HG03025 (cell line): ENCODE data around the gene CD7.
A peak's percentile ranks its signal among the peaks of the same experiment; 100 is the strongest.

ENCODE experiments used
- ATAC-seq: cut with Tn5 transposase; IDR thresholded peaks from one replicate; pipeline ENCODE4 v1.9.1; 2021; ENCODE audit warnings: mild to moderate bottlenecking, moderate library complexity; ENCODE audit not compliant: unreplicated experiment, low FRiP score

The CD7 gene

DNA sequence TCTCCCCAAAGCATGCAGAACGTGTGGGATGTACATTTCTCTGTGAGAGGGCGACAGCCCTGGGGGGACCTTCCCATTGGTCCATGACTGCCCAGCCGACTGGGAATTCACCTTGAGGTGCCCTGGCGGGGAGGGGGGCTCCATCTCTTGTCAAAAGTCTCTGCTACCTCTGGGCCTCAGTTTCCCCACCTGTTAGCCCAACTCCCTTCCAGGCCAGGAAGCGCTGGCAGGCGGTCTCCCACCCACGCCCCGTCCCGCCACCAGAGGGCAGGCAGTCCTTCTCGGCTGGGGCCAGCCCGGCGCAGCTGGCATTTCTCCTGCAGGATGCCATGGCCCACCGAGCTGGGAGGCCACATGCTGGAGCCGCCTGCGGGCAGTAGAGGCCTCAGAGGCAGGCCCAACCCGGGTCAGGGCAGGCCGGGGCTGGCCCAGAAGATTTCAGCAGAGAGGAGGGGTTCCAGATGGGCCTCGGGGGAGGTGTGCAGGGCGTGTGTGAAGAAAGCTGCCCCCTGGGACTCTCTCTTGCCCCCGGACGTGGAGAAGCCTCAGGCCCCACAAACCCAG is 16.6 kb downstream of the CD7 start:
- no peak for ATAC-seq

DNA sequence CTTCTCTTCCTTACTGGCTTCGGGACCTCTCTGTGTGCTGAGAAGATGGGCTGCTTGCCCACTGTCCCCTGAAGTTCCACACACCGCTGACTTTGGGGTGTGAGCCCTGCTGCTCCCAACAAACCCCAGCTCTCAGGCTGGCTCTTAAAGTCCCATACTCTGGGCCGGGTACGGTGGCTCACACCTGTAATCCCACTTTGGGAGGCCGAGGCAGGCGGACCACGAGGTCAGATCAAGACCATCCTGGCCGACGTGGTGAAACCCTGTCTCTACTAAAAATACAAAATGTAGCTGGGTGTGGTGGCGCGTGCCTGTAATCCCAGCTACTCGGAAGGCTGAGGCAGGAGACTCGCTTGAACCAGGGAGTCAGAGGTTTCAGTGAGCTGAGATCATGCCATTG is 17.2 kb downstream of the CD7 start:
- no peak for ATAC-seq

GRCh38 chr17:82299452-82299851 is 18.0 kb downstream of the CD7 start:
- no peak for ATAC-seq

- ATAC-seq, result no peak
These were observed 18.6 kb downstream of the CD7 start for GRCh38 chr17:82298538-82299421.

GRCh38 chr17:82297714-82298537 is 19.5 kb downstream of the CD7 start:
- ATAC-seq, result no peak

DNA sequence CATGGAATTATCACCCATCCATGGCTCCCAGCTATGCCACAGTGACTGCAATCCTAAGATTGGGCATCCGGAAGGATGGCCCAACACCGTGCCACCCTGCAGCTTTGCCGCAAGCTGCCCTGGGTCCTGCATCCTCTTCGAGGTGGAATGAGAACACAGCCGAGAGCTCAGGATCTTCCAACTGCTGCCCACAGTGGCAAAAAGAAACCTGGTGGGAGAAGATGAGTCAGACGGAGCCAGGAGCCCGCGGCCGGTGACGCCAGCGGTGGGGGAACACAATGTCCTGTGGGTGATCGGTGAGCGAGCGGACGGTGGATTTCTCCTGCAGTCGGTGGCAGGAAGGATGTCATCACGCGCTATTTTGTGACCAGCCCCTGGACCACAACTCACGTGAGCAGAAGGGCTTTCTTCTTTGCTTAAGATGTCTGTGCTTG is 20.1 kb downstream of the CD7 start:
- no peak for ATAC-seq

GRCh38 chr17:82296511-82297279 is 20.7 kb downstream of the CD7 start:
- ATAC-seq, result no peak

- no peak for ATAC-seq
These were observed 22.0 kb downstream of the CD7 start for GRCh38 chr17:82295472-82295814.

- ATAC-seq, result no peak
These were observed 23.2 kb downstream of the CD7 start for GRCh38 chr17:82294064-82294773.

DNA sequence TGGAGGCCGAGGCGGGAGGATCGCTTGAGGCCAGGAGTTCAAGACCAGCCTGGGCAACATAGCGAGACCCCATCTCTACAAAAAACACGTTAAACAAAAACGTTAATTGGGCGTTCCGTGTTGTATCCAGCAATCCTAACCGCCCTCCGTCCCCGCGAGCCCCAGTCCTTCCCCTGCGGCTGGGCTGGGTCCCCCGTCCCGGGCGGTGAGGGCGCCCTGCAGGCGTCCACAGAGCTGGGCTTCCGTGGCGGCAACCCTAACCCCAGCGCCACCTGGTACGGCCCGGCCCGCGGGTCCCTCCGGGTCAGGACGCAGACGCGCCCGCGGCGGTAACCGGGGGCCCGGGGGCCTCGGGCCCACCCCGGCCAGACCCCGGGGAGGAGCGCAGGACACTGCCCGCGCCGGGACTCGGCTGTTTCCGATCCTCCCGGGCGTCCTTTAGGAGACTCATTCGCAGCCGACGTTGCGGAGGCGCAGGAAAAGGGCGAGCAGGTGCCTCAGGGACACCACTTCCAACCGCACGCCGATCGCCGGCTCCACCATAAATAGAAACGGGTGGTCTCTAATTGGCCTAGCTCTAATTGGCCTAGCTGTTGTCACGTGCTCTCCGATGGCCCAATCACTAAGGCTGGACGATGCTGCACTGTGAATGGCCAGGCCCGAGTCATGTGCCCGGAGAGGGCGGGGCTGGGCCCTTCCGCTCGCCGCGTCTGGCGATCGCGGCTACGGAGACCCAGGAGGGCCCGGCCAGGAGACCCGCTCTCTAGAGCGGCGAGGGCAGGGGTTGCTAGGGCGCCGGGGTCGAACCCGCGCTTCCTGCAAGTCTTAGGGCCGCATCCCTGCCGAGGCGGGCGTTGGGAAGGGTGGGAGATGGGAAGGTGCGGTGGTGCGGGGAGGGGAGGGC is 24.9 kb downstream of the CD7 start:
- ATAC-seq, result peak; percentile 96

GRCh38 chr17:82291582-82292250 is 25.7 kb downstream of the CD7 start:
- no peak for ATAC-seq

GRCh38 chr17:82287868-82288801 is 29.3 kb downstream of the CD7 start:
- ATAC-seq, result no peak

DNA sequence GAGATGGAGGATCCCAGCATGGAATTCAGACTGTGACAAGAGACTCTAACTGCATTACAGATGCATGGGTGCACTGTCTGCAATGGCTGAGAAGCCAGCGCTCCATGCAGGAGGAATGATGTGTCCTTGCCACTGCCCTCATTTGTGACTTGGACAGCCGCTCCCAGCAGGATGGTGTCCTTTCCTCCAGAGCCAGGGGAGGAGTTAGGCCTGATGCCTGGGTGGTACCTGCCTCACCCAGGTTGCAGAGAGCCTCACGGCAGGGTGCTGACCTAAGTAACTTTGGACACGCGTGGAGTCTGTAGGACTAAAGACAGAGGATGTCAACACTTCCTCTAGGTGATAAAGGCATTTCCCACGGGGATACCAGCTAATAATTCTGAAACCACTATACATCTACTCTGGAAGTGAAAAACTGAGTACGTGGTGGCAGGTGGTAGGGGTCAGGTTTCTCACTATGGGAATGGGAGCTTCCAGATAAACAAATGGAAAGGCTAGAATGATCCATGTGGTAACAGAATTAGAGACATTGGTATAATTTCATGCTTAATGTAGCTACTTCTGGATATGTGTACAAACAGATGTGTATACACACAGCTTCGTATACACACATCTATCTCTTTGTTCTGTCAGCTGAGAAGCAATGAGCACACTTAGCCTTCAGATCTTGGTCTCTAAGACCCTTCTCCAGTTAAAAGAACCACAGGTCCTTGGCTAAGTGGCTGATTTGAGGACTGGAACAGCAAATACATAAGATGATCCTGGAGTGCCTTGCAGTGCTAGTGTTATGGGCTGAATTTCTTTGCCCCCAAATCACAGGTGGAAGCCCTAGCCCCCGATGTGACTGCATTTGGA is 30.2 kb downstream of the CD7 start:
- no peak for ATAC-seq

DNA sequence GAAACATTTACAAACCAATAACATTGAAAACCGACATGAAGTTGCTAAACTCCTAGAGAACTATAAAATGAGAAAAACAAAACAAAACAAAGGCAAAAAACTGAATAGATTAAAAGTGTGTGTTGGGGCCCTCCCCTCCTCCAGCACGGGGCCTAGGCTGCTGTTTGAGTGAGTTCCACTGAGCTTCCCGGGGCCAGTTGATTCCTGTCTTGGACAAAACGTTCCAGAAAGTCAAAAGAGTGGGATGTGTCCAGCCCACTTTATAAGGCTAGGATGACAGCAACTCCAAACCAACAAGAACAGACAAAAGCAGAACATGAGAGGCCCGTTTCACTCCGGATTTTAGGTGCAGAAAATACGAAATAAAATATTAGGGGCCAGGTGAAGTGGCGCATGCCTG is 32.3 kb downstream of the CD7 start:
- no peak for ATAC-seq

DNA sequence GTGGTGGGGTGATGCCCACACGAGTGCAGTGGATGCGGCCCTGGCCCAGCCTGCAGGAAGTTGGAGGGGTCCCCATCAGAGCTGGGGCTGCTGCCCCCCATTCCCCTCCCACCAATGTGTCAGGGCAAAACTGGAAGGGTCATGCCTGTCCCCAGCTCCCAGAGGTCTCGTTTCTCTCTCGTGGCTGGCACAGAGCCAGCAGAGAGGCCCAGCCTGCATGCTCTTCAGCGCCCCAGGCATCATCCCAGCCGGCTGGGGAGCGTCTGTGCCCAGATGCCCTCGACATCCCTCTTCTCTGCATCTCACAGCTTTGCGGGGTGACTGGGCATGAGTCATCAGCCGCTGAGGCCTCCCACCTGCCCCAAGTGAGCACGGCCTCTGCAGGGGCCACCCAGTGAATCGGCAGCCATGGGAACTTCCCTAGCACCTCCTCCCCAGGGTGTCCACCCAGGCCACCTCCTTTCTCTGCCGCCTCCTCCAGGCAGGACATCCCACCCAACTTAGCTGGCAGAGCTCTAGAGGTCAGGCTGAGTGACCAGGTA is 34.1 kb downstream of the CD7 start:
- no peak for ATAC-seq
